H1 (cell line): Measurements from ENCODE around the gene CXCR3. TPM values are rescaled to one million over a fixed set of nuclear protein-coding genes. Genes with fewer than 3 reads are reported as not detected.

Source experiments
- CTCF ChIA-PET: fragments of 300-600 bp; sonication (Branson Sonifier 250); formaldehyde crosslinking; loops from one replicate; lab custom pipeline; 2021; ENCODE audit not compliant: partially characterized antibody; lab: Charles Lee
- POLR2A ChIA-PET: fragments of 300-600 bp; sonication (Branson Sonifier 250); formaldehyde crosslinking; loops from one replicate; lab custom pipeline; 2021; ENCODE audit warnings: inconsistent platforms; ENCODE audit not compliant: partially characterized antibody; lab: Charles Lee
- DNase-seq, 2 experiments: peaks; one replicate each; pipeline versions ENCODE4 v3.0.0 to v3.0.0-alpha.2; 2010 to 2022; ENCODE audit warnings: low spot score in 2 of 2, low read depth in 1 of 2, mixed read lengths in 1 of 2
- FAIRE-seq: peaks from 2 replicates; lab custom pipeline; 2011; peaks lifted over from hg19 to GRCh38; lab: Jason Lieb, UNC
- H2AFZ ChIP-seq: 2 replicates; pipeline ENCODE4 v1.8.1; 2012; ENCODE audit warnings: low read length, inconsistent platforms
- H2AK5ac ChIP-seq: 2 replicates; pipeline ENCODE4 v1.6.1; 2013; ENCODE audit warnings: low read depth, low read length
- H2BK120ac ChIP-seq: replicated peaks from 2 replicates; pipeline ENCODE3; 2013; ENCODE audit warnings: low read depth, low read length, inconsistent platforms
- H2BK12ac ChIP-seq: 2 replicates; pipeline ENCODE4 v1.6.1; 2013; ENCODE audit warnings: low read depth, low read length
- H2BK15ac ChIP-seq: 2 replicates; pipeline ENCODE4 v1.6.1; 2013; ENCODE audit warnings: low read length
- H2BK20ac ChIP-seq: 2 replicates; pipeline ENCODE4 v1.6.1; 2013; ENCODE audit warnings: low read length
- H2BK5ac ChIP-seq: 2 replicates; pipeline ENCODE4 v1.6.1; 2013; ENCODE audit warnings: low read depth, low read length
- H3K14ac ChIP-seq: 2 replicates; pipeline ENCODE4 v1.6.1; 2013; ENCODE audit warnings: inconsistent platforms; ENCODE audit not compliant: insufficient read length
- H3K18ac ChIP-seq: 2 replicates; pipeline ENCODE4 v1.6.1; 2013; ENCODE audit warnings: low read length; ENCODE audit errors: extremely low read depth
- H3K23ac ChIP-seq: 2 replicates; pipeline ENCODE4 v1.6.1; 2013; ENCODE audit warnings: inconsistent platforms; ENCODE audit not compliant: insufficient read length
- H3K23me2 ChIP-seq: 2 replicates; pipeline ENCODE4 v1.6.1; 2013; ENCODE audit warnings: low read depth, low read length
- H3K27ac ChIP-seq: 2 replicates; pipeline ENCODE4 v1.6.1; 2011; ENCODE audit warnings: low read depth, low read length, inconsistent platforms
- H3K27me3 ChIP-seq, 4 experiments: replicated peaks in 1 of 4; 1 replicate in 1 of 4; 2 replicates in 3 of 4; pipeline versions ENCODE4 v1.6.1 to v1.8.1; 2011 to 2013; ENCODE audit warnings: low read length in 3 of 4, mild to moderate bottlenecking in 3 of 4, inconsistent platforms in 2 of 4, mixed read lengths in 2 of 4, moderate library complexity in 1 of 4; ENCODE audit not compliant: control insufficient read depth in 3 of 4, insufficient read depth in 3 of 4; ENCODE audit errors: extremely low read depth in 1 of 4
- H3K36me3 ChIP-seq, 4 experiments: 2 replicates each; pipeline versions ENCODE4 v1.6.1 to v1.8.1; 2011 to 2013; ENCODE audit warnings: mild to moderate bottlenecking in 4 of 4, low read length in 3 of 4, moderate library complexity in 2 of 4, control low read depth in 1 of 4, inconsistent platforms in 1 of 4; ENCODE audit not compliant: insufficient read depth in 4 of 4, control insufficient read depth in 2 of 4
- H3K4ac ChIP-seq: replicated peaks from 2 replicates; pipeline ENCODE3; 2013; ENCODE audit warnings: low read length, low read depth, mixed read lengths, inconsistent platforms; ENCODE audit not compliant: insufficient read length
- H3K4me1 ChIP-seq, 4 experiments: replicated peaks in 1 of 4; 1 replicate in 1 of 4; 2 replicates in 3 of 4; pipeline versions ENCODE4 v1.6.1 to v1.8.1; 2011 to 2013; ENCODE audit warnings: low read length in 3 of 4, inconsistent platforms in 2 of 4, mixed read lengths in 1 of 4; ENCODE audit not compliant: insufficient read depth in 4 of 4, control insufficient read depth in 3 of 4
- H3K4me2 ChIP-seq, 2 experiments: 2 replicates each; pipeline versions ENCODE4 v1.6.1 to v1.8.1; 2011 to 2013; ENCODE audit warnings: low read depth in 2 of 2, low read length in 2 of 2, control low read depth in 1 of 2, inconsistent platforms in 1 of 2, mild to moderate bottlenecking in 1 of 2; ENCODE audit not compliant: insufficient read depth in 1 of 2
- H3K4me3 ChIP-seq, 4 experiments: fragments of 200-600, 300-600 bp in 1 of 4; sonication (generic), shearing (Covaris generic), sonication (Bioruptor Twin) in 1 of 4; 2 replicates each; pipeline versions ENCODE4 v1.5.1 to v1.8.1; 2011 to 2016; ENCODE audit warnings: low read length in 4 of 4, low read depth in 3 of 4, control low read depth in 2 of 4, inconsistent platforms in 2 of 4, mild to moderate bottlenecking in 2 of 4, mixed read lengths in 1 of 4, moderate library complexity in 1 of 4; ENCODE audit not compliant: insufficient read depth in 2 of 4; ENCODE audit errors: extremely low read depth in 1 of 4
- H3K56ac ChIP-seq: replicated peaks from 2 replicates; pipeline ENCODE3; 2013; ENCODE audit warnings: low read depth, mild to moderate bottlenecking, mixed read lengths, low read length, inconsistent platforms; ENCODE audit not compliant: insufficient read length
- H3K79me1 ChIP-seq: 2 replicates; pipeline ENCODE4 v1.6.1; 2013; ENCODE audit warnings: low read depth, low read length, control low read depth
- H3K79me2 ChIP-seq, 2 experiments: 2 replicates each; pipeline versions ENCODE4 v1.6.1 to v1.8.1; 2012 to 2013; ENCODE audit warnings: low read length in 2 of 2, mild to moderate bottlenecking in 2 of 2, inconsistent platforms in 1 of 2; ENCODE audit not compliant: insufficient read depth in 2 of 2, control insufficient read depth in 1 of 2
- H3K9ac ChIP-seq, 4 experiments: replicated peaks in 1 of 4; 1 replicate in 1 of 4; 2 replicates in 3 of 4; pipeline versions ENCODE4 v1.6.1 to v1.8.1; 2011 to 2013; ENCODE audit warnings: low read depth in 3 of 4, low read length in 3 of 4, control low read depth in 2 of 4, mild to moderate bottlenecking in 2 of 4, moderate library complexity in 2 of 4, inconsistent platforms in 1 of 4; ENCODE audit errors: extremely low read depth in 1 of 4
- H3K9me3 ChIP-seq, 2 experiments: 2 replicates each; pipeline versions ENCODE4 v1.6.1 to v1.8.1; 2012 to 2013; ENCODE audit warnings: mild to moderate bottlenecking in 2 of 2, moderate library complexity in 2 of 2, control low read depth in 1 of 2, inconsistent platforms in 1 of 2, low read depth in 1 of 2, low read length in 1 of 2, mixed read lengths in 1 of 2; ENCODE audit not compliant: insufficient read depth in 2 of 2
- H4K20me1 ChIP-seq, 2 experiments: replicated peaks in 1 of 2; 2 replicates each; pipeline versions ENCODE3 to v1.8.1; 2011 to 2013; ENCODE audit warnings: inconsistent platforms in 2 of 2, low read length in 2 of 2, mild to moderate bottlenecking in 1 of 2; ENCODE audit not compliant: insufficient read depth in 2 of 2, control insufficient read depth in 1 of 2
- H4K5ac ChIP-seq: 2 replicates; pipeline ENCODE4 v1.6.1; 2013; ENCODE audit warnings: low read length, low read depth, mixed read lengths, inconsistent platforms; ENCODE audit not compliant: insufficient read length
- H4K8ac ChIP-seq: 2 replicates; pipeline ENCODE4 v1.8.0; 2013; ENCODE audit warnings: mild to moderate bottlenecking, moderate library complexity, low read length, inconsistent platforms; ENCODE audit not compliant: insufficient read depth; ENCODE audit errors: extremely low read depth
- H4K91ac ChIP-seq: replicated peaks from 2 replicates; pipeline ENCODE3; 2013; ENCODE audit warnings: low read length, mixed read lengths, inconsistent platforms; ENCODE audit not compliant: insufficient read length
- ATF3 ChIP-seq: IDR thresholded peaks from 2 replicates; pipeline ENCODE4 v1.6.1; 2011; ENCODE audit warnings: low read depth, mild to moderate bottlenecking, low read length; ENCODE audit not compliant: insufficient read depth
- MAFK ChIP-seq: IDR thresholded peaks from 2 replicates; pipeline ENCODE4 v1.6.1; 2012; ENCODE audit warnings: low read depth, mild to moderate bottlenecking, improper control_type of control experiment, low read length
- WGBS, 2 experiments: shearing (Covaris generic) in 1 of 2; methylation state at CpG; one replicate each; pipeline versions ENCODE4 v1.1.6 to v1.1.7; 2013 to 2015; ENCODE audit warnings: low lambda C conversion rate in 2 of 2, mixed read lengths in 2 of 2, inconsistent platforms in 1 of 2, low coverage in 1 of 2, missing lambda C conversion rate in 1 of 2; ENCODE audit not compliant: insufficient replicate concordance in 2 of 2, insufficient coverage in 1 of 2, insufficient read length in 1 of 2; ENCODE audit errors: extremely low coverage in 1 of 2, missing lambda C conversion rate in 1 of 2; 5-methylcytosine and 5-hydroxymethylcytosine counted together
- polyA plus RNA-seq, 7 experiments: library from polyadenylated mRNA; depleted of rRNA in 3 of 7; stranded (reverse) in 5 of 7; unstranded in 2 of 7; fragments of >200 nt in 5 of 7; fragments of 200-250 nt in 2 of 7; gene quantifications; 1 replicate in 5 of 7; 2 replicates in 1 of 7; 4 replicates in 1 of 7; pipeline versions ENCODE4 v1.2.1 to v1.2.3, GENCODE V29; 2011 to 2013; ENCODE audit warnings: missing spikeins in 2 of 7, mixed read lengths in 2 of 7
- total RNA-seq: library from RNA; stranded (reverse); fragmentation: NEBNext Ultra II Directional; extraction: Animal tissue kit (Norgen Biotek cat#: 25700); gene quantifications from 2 replicates; pipeline ENCODE4 v1.2.1, GENCODE V29; 2021

Gene CXCR3
- total and polyA plus RNA-seq, 2 of the 8 experiments (the other 6 are each of a cell fraction or from before 2014, with no cell fraction given), result not detected

- Histone ChIP-seq H3K79me2 (no peaks in the 10 kb centered on the region), H4K91ac (no peak overlapping the region), H3K18ac (no peak overlapping the region), H3K56ac (no peak overlapping the region), H4K20me1 (no peaks in the 10 kb centered on the region), H3K4me2 (no peak overlapping the region), H2BK12ac (no peak overlapping the region), H3K79me1 (no peaks in the 10 kb centered on the region), H3K23me2 (no peaks in the 10 kb centered on the region), H4K5ac (no peak overlapping the region), H3K27ac (no peak overlapping the region), H3K4me3 (no peak overlapping the region), H3K14ac (no peak overlapping the region), H3K9ac (no peak overlapping the region), H2AFZ (no peak overlapping the region), H2BK5ac (no peak overlapping the region), H3K36me3 (peaks cover 0 to 8% (median 1%) of the 10 kb centered on the region in 4 experiments; a peak in 3 of 8 replicates), H4K8ac (no peak overlapping the region), H2AK5ac (no peak overlapping the region), H2BK20ac (no peak overlapping the region), H3K4me1 (no peaks in the 10 kb centered on the region), H2BK15ac (no peak overlapping the region), H3K9me3 (no peaks in the 10 kb centered on the region), H3K27me3 (no peaks in the 10 kb centered on the region), H3K23ac (no peak overlapping the region), H3K4ac (no peak overlapping the region), H2BK120ac (no peak overlapping the region)
- POLR2A ChIA-PET, result no interaction called here
- no peak for FAIRE-seq
- CTCF ChIA-PET, result interaction anchor here (1.1 kb wide), 1 partner anchor 47 kb away, joined by 4 read pairs; no protein-coding TSS in a partner anchor
- WGBS, 2 experiments, result 76% methylated on average over 5 of the region's 8 CpGs; no CpG with 5 or more reads in 1 of the 2 experiments
- no peak for DNase-seq
- TF ChIP-seq ATF3 (no peak), MAFK (no peak)
These were observed 13.3 kb downstream of the CXCR3 start for GRCh38 chrX:71604796-71605568.
